Smooth muscle cell (in vitro differentiated cells): ENCODE measurements around the gene CCL4. TPM values are rescaled to one million over a fixed set of nuclear protein-coding genes. Genes with fewer than 3 reads are reported as not detected.

Experiments
- DNase-seq: peaks from one replicate; lab custom pipeline; 2025; ENCODE audit not compliant: unreplicated experiment; lab: John Stamatoyannopoulos, UW
- H2AFZ ChIP-seq: fragments of 200-600 bp; sonication (generic); 2 replicates; pipeline ENCODE4 v1.6.0; 2016; ENCODE audit warnings: antibody characterized with exemption, low read depth, mild to moderate bottlenecking
- H3F3A ChIP-seq: fragments of 200-600 bp; sonication (generic); 2 replicates; pipeline ENCODE4 v1.6.0; 2017; ENCODE audit warnings: antibody characterized with exemption, low read depth
- H3K27ac ChIP-seq: fragments of 200-600 bp; sonication (generic); 2 replicates; pipeline ENCODE4 v1.5.1; 2016; ENCODE audit warnings: low read depth, mild to moderate bottlenecking
- H3K27me3 ChIP-seq: fragments of 200-600 bp; sonication (generic); 2 replicates; pipeline ENCODE4 v1.6.1; 2016; ENCODE audit warnings: low read depth, mild to moderate bottlenecking
- H3K36me3 ChIP-seq: fragments of 200-600 bp; sonication (generic); 2 replicates; pipeline ENCODE4 v1.5.1; 2016; ENCODE audit warnings: low read depth
- H3K4me1 ChIP-seq: fragments of 200-600 bp; sonication (generic); 2 replicates; pipeline ENCODE4 v1.5.1; 2016; ENCODE audit warnings: low read depth
- H3K4me2 ChIP-seq: fragments of 200-600 bp; sonication (generic); 2 replicates; pipeline ENCODE4 v1.6.0; 2016; ENCODE audit warnings: mild to moderate bottlenecking
- H3K4me3 ChIP-seq: fragments of 200-600 bp; sonication (generic); 2 replicates; pipeline ENCODE4 v1.5.1; 2016; ENCODE audit warnings: mild to moderate bottlenecking
- H3K79me2 ChIP-seq: fragments of 200-600 bp; sonication (generic); 2 replicates; pipeline ENCODE4 v1.6.0; 2016; ENCODE audit warnings: low read depth, mild to moderate bottlenecking
- H3K9ac ChIP-seq: fragments of 200-600 bp; sonication (generic); 2 replicates; pipeline ENCODE4 v1.6.0; 2016; ENCODE audit warnings: low read depth
- H3K9me3 ChIP-seq: fragments of 200-600 bp; sonication (generic); replicated peaks from 2 replicates; pipeline ENCODE4 v1.5.1; 2016; ENCODE audit warnings: low read depth
- H4K20me1 ChIP-seq: fragments of 200-600 bp; sonication (generic); 2 replicates; pipeline ENCODE4 v1.6.0; 2016; ENCODE audit warnings: low read depth
- CTCF ChIP-seq: fragments of 200-600 bp; sonication (generic); IDR thresholded peaks from 2 replicates; pipeline ENCODE4 v1.5.1; 2017; ENCODE audit warnings: borderline replicate concordance, mild to moderate bottlenecking, antibody characterized with exemption; ENCODE audit not compliant: insufficient read depth, poor library complexity, severe bottlenecking
- WGBS: methylation state at CpG from one replicate; pipeline ENCODE4 v1.1.7; 2016; ENCODE audit warnings: low lambda C conversion rate; 5-methylcytosine and 5-hydroxymethylcytosine counted together
- polyA plus RNA-seq: library from polyadenylated mRNA; unstranded; fragments of >200 nt; fragmentation: Nextera tagmentation; extraction: Ambion mirVana; gene quantifications from 2 replicates; pipeline ENCODE4 v1.2.1, GENCODE V29; 2016
- total RNA-seq: library from RNA; depleted of rRNA; stranded (reverse); fragments of >200 nt; gene quantifications from 2 replicates; pipeline ENCODE4 v1.2.3, GENCODE V29; 2014

CCL4 gene
- total and polyA plus RNA-seq, 2 experiments from 2014 or later = 0.81 TPM; not detected in 1

GRCh38 chr17:36127911-36128310, 24.3 kb downstream of the CCL4 start:
- Histone ChIP-seq H2AFZ (no peak overlapping the region), H4K20me1 (no peaks in the 10 kb centered on the region), H3K27me3 (peaks cover 19% of the 10 kb centered on the region), H3K36me3 (no peaks in the 10 kb centered on the region), H3K27ac (no peak overlapping the region), H3K4me1 (no peaks in the 10 kb centered on the region), H3K79me2 (no peaks in the 10 kb centered on the region), H3K9ac (no peak overlapping the region), H3F3A (no peaks in the 10 kb centered on the region), H3K4me2 (no peak overlapping the region), H3K9me3 (no peaks in the 10 kb centered on the region), H3K4me3 (no peak overlapping the region)
- no peak for DNase-seq
- WGBS = 86% methylated on average over 6 of the region's 6 CpGs
- no peak for TF ChIP-seq CTCF

GRCh38 chr17:36128411-36128978, 24.9 kb downstream of the CCL4 start:
- Histone ChIP-seq H3K4me2 (no peak overlapping the region), H2AFZ (no peak overlapping the region), H4K20me1 (no peaks in the 10 kb centered on the region), H3K9ac (no peak overlapping the region), H3F3A (no peaks in the 10 kb centered on the region), H3K27me3 (peaks cover 21% of the 10 kb centered on the region), H3K79me2 (no peaks in the 10 kb centered on the region), H3K4me1 (no peaks in the 10 kb centered on the region), H3K9me3 (no peaks in the 10 kb centered on the region), H3K27ac (no peak overlapping the region), H3K4me3 (no peak overlapping the region), H3K36me3 (no peaks in the 10 kb centered on the region)
- no peak for DNase-seq
- TF ChIP-seq CTCF = no peak
- 85% methylated on average over 4 of the region's 4 CpGs for WGBS

- no peaks in the 10 kb centered on the region for H3K79me2 ChIP-seq
- H3K36me3 ChIP-seq = no peaks in the 10 kb centered on the region
- no peak overlapping the region for H3K4me2 ChIP-seq
- no peaks in the 10 kb centered on the region for H3K4me1 ChIP-seq
- 85% methylated on average over 1 of the region's 1 CpG for WGBS
- H3K27me3 ChIP-seq = peaks cover 21% of the 10 kb centered on the region
- H3K9me3 ChIP-seq = no peaks in the 10 kb centered on the region
- no peak overlapping the region for H3K4me3 ChIP-seq
- no peak for DNase-seq
- H3F3A ChIP-seq = no peaks in the 10 kb centered on the region
- H3K27ac ChIP-seq = no peak overlapping the region
- H3K9ac ChIP-seq = no peak overlapping the region
- TF ChIP-seq CTCF = no peak
- H2AFZ ChIP-seq = no peak overlapping the region
- H4K20me1 ChIP-seq = no peaks in the 10 kb centered on the region
Observed at GRCh38 chr17:36129616-36130015, 26.0 kb downstream of the CCL4 start.

- Histone ChIP-seq H4K20me1 (no peaks in the 10 kb centered on the region), H3K9me3 (no peaks in the 10 kb centered on the region), H3K4me1 (no peaks in the 10 kb centered on the region), H2AFZ (no peak overlapping the region), H3K36me3 (no peaks in the 10 kb centered on the region), H3K27me3 (peaks cover 21% of the 10 kb centered on the region), H3K4me3 (no peak overlapping the region), H3K4me2 (no peak overlapping the region), H3F3A (no peaks in the 10 kb centered on the region), H3K9ac (no peak overlapping the region), H3K27ac (no peak overlapping the region), H3K79me2 (no peaks in the 10 kb centered on the region)
- DNase-seq = no peak
- WGBS = 75% methylated on average over 5 of the region's 5 CpGs
- no peak for TF ChIP-seq CTCF
Observed at GRCh38 chr17:36130346-36130745, 26.7 kb downstream of the CCL4 start.
